Coronary artery (tissue), 2 donors: ENCODE results near the gene KLHL3.

ENCODE experiments used
- DNase-seq: peaks from one replicate; pipeline ENCODE4 v3.0.0-alpha.2; 2017; ENCODE audit warnings: low spot score
- H3K27ac ChIP-seq, 2 donors: fragments of 200-600 bp; sonication (generic); one replicate each; pipeline ENCODE4 v1.5.1; 2016 to 2019
- H3K4me3 ChIP-seq: fragments of 200-600 bp; sonication (generic); 2 replicates; pipeline ENCODE4 v1.5.1; 2016; ENCODE audit warnings: mild to moderate bottlenecking, moderate library complexity
- TF ChIP-seq, protein P1 (sequence below): fragments of 200-600 bp; sonication (generic); IDR thresholded peaks from one replicate; pipeline ENCODE4 v1.5.1; 2019; ENCODE audit warnings: antibody characterized with exemption

The KLHL3 gene

DNA sequence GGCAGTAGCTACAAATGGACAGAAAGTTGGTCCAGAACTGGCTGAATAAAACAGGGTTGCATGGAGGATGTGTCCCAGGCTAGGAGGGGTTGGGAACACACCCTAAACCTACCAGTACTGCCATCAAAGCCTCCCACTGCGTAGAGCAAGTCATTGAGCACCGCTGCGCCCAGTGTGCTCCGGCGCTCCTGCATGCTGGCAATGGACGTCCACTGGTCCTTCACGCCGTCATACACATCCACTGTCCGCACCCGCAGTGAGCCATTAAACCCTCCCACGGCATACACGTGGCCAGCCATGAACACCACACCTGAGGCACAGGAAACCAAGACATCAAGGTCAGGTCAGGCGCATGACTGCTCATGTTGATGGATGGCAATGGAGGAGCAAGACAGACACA lies 97.0 kb downstream of the KLHL3 start:
- DNase-seq, result no peak
- no peak overlapping the region for H3K4me3 ChIP-seq
- TF ChIP-seq, protein P1, sequence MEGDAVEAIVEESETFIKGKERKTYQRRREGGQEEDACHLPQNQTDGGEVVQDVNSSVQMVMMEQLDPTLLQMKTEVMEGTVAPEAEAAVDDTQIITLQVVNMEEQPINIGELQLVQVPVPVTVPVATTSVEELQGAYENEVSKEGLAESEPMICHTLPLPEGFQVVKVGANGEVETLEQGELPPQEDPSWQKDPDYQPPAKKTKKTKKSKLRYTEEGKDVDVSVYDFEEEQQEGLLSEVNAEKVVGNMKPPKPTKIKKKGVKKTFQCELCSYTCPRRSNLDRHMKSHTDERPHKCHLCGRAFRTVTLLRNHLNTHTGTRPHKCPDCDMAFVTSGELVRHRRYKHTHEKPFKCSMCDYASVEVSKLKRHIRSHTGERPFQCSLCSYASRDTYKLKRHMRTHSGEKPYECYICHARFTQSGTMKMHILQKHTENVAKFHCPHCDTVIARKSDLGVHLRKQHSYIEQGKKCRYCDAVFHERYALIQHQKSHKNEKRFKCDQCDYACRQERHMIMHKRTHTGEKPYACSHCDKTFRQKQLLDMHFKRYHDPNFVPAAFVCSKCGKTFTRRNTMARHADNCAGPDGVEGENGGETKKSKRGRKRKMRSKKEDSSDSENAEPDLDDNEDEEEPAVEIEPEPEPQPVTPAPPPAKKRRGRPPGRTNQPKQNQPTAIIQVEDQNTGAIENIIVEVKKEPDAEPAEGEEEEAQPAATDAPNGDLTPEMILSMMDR, result no peak
- H3K27ac ChIP-seq, result no peak overlapping the region

DNA sequence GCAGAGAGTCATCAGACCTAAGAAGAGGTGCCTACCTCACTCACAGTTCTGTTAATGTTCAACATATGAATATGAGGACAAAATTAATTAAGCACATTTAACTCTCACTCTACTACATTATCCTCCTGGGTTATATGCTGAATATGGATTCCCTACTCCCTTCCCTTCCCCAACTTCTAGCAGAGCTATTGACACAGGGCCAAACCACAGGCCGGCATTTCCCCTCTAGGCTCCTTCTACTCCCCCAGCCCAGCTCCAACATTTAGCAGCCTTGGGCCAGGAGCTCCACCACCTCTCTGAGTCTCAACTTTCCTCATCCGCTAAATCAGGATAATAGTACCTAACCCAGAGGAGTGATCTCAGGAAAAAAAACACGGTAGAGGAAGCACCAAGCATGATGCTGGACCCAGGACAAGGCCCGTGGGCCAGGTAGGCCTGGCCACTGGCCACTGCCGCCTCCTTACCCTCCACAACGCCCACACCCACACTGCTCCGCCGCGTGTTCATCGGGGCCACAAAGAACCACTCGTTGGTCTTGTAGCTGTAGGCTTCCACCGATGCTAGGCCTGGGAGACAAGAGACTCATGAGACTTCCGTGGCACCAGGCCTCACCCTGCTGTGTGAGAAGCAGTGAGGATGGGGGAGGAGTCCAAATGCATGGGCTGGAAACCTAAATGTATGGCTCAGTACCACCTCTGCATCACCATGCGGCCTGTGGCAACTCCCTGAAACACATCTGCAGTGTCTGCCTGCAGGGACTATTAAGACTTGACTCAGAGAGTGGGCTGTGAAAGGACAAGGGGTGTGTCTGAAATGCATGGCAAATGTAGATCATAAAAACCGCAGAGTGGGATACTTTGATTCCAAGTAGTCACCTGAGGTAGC lies 98.8 kb downstream of the KLHL3 start:
- no peak overlapping the region for H3K27ac ChIP-seq
- TF ChIP-seq, protein P1, result no peak
- DNase-seq, result no peak
- no peak overlapping the region for H3K4me3 ChIP-seq

DNA sequence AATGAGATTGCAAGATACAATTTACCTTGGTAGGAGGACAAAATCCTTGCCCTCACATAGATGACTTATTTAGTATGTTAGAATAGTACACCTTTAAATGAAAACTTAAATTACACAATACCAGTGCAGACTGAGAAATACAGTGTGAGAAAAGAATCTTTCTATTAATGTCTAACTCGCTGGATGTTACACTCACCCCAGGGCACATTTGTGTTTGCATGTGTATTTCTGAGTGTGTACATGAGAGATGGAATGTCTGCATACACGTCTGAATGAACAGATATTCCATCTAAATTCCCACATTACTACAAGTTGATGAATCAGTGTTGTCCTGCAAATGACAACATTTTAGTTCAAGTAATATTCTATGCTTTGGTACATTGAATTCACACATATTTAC lies 99.8 kb downstream of the KLHL3 start:
- TF ChIP-seq, protein P1, result no peak
- no peak overlapping the region for H3K27ac ChIP-seq

DNA sequence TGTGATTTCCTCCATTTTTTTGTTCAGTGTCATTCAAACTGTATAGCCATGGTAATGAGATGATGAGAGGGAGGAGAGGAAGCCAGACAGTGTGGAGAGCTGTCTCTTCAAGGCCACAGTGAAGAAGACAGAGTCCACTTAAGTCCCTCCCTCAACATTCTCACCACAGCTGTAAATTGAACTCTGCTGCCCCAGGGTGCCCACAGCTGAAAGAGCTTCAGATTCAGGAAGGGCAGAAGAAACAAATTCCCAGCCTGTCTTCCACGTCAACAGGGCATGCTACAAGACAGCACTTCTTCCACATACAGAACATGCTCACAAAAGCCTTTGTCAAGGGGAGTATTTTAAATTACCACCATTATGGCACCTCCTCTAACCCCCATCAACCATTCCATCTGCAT lies 100.4 kb downstream of the KLHL3 start:
- TF ChIP-seq, protein P1, result no peak
- H3K27ac ChIP-seq, result no peak overlapping the region
- DNase-seq, result no peak
- H3K4me3 ChIP-seq, result no peak overlapping the region

More for the DNA sequence above, 99.8 kb downstream of the KLHL3 start:
- DNase-seq, result no peak
- no peak overlapping the region for H3K4me3 ChIP-seq

DNA sequence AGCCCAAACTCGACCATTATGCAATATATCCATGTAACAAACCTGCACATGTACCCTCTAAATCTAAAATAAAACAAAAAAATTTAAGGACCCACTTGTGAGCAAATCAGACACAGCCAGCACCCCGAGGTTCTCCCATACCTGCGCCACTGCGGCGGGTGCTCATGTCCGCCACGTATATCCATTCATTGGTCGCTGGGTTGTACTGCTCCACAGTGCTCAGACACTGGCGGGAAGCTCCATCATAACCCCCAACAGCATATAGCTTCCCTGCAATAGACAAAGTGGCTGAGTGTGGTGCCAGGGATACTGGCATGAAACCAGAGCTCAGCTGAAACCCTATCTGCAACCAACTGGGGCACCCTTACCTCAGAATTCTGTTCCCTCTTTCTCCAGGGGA lies 102.0 kb downstream of the KLHL3 start:
- Histone ChIP-seq H3K27ac (no peak overlapping the region), H3K4me3 (no peak overlapping the region)
- TF ChIP-seq, protein P1, result no peak
- no peak for DNase-seq

DNA sequence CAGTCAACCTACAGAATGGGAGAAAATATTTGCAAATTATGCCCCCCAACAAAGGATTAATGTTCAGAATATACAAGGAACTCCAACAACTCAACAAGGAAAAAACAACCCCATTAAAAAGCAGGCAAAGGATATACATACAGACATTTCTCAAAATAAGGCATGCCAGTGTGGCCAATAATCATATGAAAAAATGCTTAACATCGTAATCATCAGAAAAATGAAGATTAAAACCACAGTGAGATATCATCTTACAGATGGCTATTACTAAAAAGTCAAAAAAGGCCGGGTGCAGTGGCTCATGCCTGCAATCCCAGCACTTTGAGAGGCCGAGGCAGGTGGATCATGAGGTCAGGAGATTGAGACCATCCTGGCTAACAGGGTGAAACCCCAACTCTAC lies 103.2 kb downstream of the KLHL3 start:
- H3K4me3 ChIP-seq, result no peak overlapping the region
- H3K27ac ChIP-seq, result no peak overlapping the region
- TF ChIP-seq, protein P1, result no peak
- no peak for DNase-seq

DNA sequence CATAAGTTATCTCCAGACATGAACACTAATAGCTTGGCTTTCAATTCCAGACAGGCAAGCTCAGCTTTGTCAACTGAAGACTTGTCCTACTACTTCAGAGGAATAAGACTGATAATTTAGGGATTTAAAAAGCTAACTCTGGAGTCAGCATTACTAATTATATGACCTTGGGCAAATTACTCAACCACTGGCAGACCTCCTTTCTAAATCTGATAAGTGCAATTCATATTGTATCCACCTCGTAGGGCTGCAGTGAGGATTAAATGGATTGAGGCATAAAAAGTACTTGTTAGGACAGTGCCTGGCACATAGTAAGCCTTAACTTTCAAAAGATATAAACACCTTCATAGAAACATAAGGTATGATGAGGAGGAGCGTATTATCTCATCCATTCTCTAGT lies 104.4 kb downstream of the KLHL3 start:
- no peak overlapping the region for H3K4me3 ChIP-seq
- no peak for DNase-seq
- peak overlapping the region; percentile 75 to 78 for H3K27ac ChIP-seq
- TF ChIP-seq, protein P1, result no peak
